ENCODE measurements around the gene QSOX2. TPM values are rescaled to one million over a fixed set of nuclear protein-coding genes. Genes with fewer than 3 reads are reported as not detected.

Gene QSOX2
- total and polyA plus RNA-seq, 2 experiments from 2014 or later = 9.2 to 29.2 TPM

DNA sequence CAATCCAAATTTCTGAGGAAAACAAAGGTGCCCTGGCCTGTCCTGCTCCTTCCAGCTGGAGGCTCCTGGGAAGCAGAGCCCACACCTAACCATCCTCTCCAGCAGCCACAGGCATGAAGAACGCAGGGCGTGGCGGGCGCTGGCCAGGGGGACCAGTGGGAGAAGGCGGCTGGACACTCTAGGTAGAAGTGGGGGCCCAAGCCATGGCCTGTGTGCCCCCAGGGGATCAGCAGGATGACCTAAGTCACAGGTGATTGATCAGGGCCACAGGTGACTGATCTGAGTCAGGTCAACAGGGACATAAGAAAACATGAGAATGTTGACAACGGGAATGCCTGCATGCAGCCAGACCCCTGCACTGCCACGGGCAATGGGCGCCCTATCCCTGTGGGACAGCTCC is 3.4 kb downstream of the QSOX2 start:
- Mint-ChIP-seq H3K4me1 (peaks cover 34% of the 10 kb centered on the region), H3K27ac (no peak overlapping the region), H3K9me3 (no peaks in the 10 kb centered on the region), H3K27me3 (ENCODE audit: insufficient read depth, low read depth, poor library complexity) (peaks cover 17% of the 10 kb centered on the region), H3K36me3 (ENCODE audit: low read depth) (no peaks in the 10 kb centered on the region), H3K4me3 (no peak overlapping the region)
- no peak overlapping the region for H3K27ac ChIP-seq (ENCODE audit: low read depth)
- peaks cover 50% of the 10 kb centered on the region for H4K20me1 ChIP-seq (replicated peaks; ENCODE audit: insufficient read depth)
- no peak overlapping the region for H3K4me2 ChIP-seq
- 0 out of 2 replicates have a peak, but pooled peaks cover 5% of the 10 kb centered on the region for H3F3A ChIP-seq (replicated peaks; ENCODE audit: low read depth)
- peaks cover 76% of the 10 kb centered on the region for H3K79me2 ChIP-seq (replicated peaks; ENCODE audit: insufficient read depth)
- DNase-seq (ENCODE audit: low spot score) (no peak), ATAC-seq (no peak)
- H3K4me3 ChIP-seq = no peak overlapping the region
- TF ChIP-seq, protein P1, sequence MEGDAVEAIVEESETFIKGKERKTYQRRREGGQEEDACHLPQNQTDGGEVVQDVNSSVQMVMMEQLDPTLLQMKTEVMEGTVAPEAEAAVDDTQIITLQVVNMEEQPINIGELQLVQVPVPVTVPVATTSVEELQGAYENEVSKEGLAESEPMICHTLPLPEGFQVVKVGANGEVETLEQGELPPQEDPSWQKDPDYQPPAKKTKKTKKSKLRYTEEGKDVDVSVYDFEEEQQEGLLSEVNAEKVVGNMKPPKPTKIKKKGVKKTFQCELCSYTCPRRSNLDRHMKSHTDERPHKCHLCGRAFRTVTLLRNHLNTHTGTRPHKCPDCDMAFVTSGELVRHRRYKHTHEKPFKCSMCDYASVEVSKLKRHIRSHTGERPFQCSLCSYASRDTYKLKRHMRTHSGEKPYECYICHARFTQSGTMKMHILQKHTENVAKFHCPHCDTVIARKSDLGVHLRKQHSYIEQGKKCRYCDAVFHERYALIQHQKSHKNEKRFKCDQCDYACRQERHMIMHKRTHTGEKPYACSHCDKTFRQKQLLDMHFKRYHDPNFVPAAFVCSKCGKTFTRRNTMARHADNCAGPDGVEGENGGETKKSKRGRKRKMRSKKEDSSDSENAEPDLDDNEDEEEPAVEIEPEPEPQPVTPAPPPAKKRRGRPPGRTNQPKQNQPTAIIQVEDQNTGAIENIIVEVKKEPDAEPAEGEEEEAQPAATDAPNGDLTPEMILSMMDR (conservative IDR thresholded peaks at IDR 0.05; ENCODE audit: low read depth in 2 of 2) = no peak
- TF ChIP-seq JUNB (IDR thresholded peaks at IDR 0.05; ENCODE audit: unreplicated experiment) (no peak), NANOG (IDR thresholded peaks at IDR 0.05; ENCODE audit: borderline replicate concordance) (no peak), POLR2AphosphoS5 (IDR thresholded peaks at IDR 0.05; ENCODE audit: low read depth) (no peak), ZNF331 (CRISPR knock-in tag; IDR thresholded peaks at IDR 0.05; ENCODE audit: low read depth) (no peak), ZNF114 (CRISPR knock-in tag; IDR thresholded peaks at IDR 0.05) (no peak), STAT1 (IDR thresholded peaks at IDR 0.05; ENCODE audit: unreplicated experiment) (no peak), EZH2phosphoT487 (IDR thresholded peaks at IDR 0.05; ENCODE audit: unreplicated experiment) (no peak), CREB1 (CRISPR knock-in tag; IDR thresholded peaks at IDR 0.05; ENCODE audit: low read depth) (no peak), EZH2 (IDR thresholded peaks at IDR 0.05; ENCODE audit: low read depth, unreplicated experiment) (no peak)
- TF ChIP-seq, protein P2, sequence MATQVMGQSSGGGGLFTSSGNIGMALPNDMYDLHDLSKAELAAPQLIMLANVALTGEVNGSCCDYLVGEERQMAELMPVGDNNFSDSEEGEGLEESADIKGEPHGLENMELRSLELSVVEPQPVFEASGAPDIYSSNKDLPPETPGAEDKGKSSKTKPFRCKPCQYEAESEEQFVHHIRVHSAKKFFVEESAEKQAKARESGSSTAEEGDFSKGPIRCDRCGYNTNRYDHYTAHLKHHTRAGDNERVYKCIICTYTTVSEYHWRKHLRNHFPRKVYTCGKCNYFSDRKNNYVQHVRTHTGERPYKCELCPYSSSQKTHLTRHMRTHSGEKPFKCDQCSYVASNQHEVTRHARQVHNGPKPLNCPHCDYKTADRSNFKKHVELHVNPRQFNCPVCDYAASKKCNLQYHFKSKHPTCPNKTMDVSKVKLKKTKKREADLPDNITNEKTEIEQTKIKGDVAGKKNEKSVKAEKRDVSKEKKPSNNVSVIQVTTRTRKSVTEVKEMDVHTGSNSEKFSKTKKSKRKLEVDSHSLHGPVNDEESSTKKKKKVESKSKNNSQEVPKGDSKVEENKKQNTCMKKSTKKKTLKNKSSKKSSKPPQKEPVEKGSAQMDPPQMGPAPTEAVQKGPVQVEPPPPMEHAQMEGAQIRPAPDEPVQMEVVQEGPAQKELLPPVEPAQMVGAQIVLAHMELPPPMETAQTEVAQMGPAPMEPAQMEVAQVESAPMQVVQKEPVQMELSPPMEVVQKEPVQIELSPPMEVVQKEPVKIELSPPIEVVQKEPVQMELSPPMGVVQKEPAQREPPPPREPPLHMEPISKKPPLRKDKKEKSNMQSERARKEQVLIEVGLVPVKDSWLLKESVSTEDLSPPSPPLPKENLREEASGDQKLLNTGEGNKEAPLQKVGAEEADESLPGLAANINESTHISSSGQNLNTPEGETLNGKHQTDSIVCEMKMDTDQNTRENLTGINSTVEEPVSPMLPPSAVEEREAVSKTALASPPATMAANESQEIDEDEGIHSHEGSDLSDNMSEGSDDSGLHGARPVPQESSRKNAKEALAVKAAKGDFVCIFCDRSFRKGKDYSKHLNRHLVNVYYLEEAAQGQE (IDR thresholded peaks at IDR 0.05; ENCODE audit: unreplicated experiment) = no peak
- TF ChIP-seq, protein P3, sequence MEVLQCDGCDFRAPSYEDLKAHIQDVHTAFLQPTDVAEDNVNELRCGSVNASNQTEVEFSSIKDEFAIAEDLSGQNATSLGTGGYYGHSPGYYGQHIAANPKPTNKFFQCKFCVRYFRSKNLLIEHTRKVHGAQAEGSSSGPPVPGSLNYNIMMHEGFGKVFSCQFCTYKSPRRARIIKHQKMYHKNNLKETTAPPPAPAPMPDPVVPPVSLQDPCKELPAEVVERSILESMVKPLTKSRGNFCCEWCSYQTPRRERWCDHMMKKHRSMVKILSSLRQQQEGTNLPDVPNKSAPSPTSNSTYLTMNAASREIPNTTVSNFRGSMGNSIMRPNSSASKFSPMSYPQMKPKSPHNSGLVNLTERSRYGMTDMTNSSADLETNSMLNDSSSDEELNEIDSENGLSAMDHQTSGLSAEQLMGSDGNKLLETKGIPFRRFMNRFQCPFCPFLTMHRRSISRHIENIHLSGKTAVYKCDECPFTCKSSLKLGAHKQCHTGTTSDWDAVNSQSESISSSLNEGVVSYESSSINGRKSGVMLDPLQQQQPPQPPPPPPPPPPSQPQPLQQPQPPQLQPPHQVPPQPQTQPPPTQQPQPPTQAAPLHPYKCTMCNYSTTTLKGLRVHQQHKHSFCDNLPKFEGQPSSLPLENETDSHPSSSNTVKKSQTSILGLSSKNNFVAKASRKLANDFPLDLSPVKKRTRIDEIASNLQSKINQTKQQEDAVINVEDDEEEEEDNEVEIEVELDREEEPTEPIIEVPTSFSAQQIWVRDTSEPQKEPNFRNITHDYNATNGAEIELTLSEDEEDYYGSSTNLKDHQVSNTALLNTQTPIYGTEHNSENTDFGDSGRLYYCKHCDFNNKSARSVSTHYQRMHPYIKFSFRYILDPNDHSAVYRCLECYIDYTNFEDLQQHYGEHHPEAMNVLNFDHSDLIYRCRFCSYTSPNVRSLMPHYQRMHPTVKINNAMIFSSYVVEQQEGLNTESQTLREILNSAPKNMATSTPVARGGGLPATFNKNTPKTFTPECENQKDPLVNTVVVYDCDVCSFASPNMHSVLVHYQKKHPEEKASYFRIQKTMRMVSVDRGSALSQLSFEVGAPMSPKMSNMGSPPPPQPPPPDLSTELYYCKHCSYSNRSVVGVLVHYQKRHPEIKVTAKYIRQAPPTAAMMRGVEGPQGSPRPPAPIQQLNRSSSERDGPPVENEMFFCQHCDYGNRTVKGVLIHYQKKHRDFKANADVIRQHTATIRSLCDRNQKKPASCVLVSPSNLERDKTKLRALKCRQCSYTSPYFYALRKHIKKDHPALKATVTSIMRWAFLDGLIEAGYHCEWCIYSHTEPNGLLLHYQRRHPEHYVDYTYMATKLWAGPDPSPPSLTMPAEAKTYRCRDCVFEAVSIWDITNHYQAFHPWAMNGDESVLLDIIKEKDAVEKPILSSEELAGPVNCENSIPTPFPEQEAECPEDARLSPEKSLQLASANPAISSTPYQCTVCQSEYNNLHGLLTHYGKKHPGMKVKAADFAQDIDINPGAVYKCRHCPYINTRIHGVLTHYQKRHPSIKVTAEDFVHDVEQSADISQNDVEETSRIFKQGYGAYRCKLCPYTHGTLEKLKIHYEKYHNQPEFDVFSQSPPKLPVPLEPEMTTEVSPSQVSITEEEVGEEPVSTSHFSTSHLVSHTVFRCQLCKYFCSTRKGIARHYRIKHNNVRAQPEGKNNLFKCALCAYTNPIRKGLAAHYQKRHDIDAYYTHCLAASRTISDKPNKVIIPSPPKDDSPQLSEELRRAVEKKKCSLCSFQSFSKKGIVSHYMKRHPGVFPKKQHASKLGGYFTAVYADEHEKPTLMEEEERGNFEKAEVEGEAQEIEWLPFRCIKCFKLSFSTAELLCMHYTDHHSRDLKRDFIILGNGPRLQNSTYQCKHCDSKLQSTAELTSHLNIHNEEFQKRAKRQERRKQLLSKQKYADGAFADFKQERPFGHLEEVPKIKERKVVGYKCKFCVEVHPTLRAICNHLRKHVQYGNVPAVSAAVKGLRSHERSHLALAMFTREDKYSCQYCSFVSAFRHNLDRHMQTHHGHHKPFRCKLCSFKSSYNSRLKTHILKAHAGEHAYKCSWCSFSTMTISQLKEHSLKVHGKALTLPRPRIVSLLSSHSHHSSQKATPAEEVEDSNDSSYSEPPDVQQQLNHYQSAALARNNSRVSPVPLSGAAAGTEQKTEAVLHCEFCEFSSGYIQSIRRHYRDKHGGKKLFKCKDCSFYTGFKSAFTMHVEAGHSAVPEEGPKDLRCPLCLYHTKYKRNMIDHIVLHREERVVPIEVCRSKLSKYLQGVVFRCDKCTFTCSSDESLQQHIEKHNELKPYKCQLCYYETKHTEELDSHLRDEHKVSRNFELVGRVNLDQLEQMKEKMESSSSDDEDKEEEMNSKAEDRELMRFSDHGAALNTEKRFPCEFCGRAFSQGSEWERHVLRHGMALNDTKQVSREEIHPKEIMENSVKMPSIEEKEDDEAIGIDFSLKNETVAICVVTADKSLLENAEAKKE (CRISPR knock-in tag; IDR thresholded peaks at IDR 0.05) = no peak
- TF ChIP-seq, protein P4, sequence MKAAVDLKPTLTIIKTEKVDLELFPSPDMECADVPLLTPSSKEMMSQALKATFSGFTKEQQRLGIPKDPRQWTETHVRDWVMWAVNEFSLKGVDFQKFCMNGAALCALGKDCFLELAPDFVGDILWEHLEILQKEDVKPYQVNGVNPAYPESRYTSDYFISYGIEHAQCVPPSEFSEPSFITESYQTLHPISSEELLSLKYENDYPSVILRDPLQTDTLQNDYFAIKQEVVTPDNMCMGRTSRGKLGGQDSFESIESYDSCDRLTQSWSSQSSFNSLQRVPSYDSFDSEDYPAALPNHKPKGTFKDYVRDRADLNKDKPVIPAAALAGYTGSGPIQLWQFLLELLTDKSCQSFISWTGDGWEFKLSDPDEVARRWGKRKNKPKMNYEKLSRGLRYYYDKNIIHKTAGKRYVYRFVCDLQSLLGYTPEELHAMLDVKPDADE (IDR thresholded peaks at IDR 0.05) = no peak
- no peaks in the 10 kb centered on the region for H3K36me3 ChIP-seq (ENCODE audit: insufficient read depth)
- H3K9me2 ChIP-seq (ENCODE audit: insufficient read depth) = no peaks in the 10 kb centered on the region
- 0 out of 2 replicates have a peak, but pooled peaks cover 8% of the 10 kb centered on the region for H3K27me3 ChIP-seq (ENCODE audit: insufficient read depth)
- peaks cover 21% of the 10 kb centered on the region for H3K4me1 ChIP-seq (ENCODE audit: insufficient read depth)
- H2AFZ ChIP-seq = no peak overlapping the region
